Fibroblast of peridontal ligament (primary cell): ENCODE measurements around the gene CNOT1.
A peak's percentile ranks its signal among the peaks of the same experiment; 100 is the strongest.
"Not testable (repeated sequence)": the region's sequence is repeated elsewhere in the genome, so short reads cannot be mapped to it uniquely, and the experiment has no call there.

Experiments
- DNase-seq: peaks from one replicate; pipeline ENCODE4 v3.0.0-alpha.2; 2010; ENCODE audit errors: extremely low read depth

Gene CNOT1

DNA sequence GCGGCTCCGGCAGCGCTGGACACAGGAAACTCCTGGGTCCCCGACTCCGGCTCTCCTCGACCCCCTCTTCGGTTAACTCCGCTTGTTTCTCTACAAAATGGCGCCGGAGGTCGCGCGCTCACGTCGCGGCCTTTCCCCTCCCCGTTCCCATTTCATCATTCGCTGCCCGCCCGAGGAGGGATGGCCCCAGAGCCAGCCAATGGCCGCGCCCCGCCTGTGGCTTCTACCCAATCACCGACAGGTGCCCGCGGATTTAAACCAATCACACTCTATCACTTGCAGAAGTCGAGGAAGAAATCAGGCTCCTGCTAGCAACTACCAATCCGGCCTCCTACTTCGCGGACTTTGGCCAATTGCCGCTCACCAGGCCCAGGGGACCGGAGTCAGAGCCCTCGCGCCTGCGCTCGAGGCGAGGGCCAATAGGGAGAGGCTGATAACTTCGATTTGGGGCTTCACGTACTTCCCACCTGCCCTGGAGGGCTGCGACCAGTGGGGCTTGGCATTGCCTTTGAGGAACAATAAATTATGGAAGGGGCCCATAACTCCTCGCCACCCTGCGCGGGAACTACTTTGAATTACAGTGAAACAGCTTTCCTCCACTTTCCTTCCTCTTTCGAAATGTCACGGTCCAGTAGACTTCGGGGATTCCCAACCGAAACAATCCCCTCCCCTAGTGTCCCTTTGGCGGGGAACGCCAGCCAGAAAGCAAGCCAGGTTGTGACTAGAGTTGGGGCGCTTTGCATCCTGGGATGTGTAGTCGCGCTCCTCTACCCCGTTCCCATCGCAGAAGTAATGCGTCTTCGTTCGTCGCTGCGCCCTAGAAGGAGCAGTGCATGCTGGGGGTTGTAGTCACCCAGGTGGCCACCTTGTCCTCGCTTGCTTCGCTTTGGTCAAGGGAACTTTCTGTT is at the start of gene CNOT1:
Gene CNOT1 (minus strand): TSS at position 94 of the 908 bp plus-strand sequence. CDS start 30,489 bp downstream, outside the sequence.
- peak; percentile 99 for DNase-seq

DNA sequence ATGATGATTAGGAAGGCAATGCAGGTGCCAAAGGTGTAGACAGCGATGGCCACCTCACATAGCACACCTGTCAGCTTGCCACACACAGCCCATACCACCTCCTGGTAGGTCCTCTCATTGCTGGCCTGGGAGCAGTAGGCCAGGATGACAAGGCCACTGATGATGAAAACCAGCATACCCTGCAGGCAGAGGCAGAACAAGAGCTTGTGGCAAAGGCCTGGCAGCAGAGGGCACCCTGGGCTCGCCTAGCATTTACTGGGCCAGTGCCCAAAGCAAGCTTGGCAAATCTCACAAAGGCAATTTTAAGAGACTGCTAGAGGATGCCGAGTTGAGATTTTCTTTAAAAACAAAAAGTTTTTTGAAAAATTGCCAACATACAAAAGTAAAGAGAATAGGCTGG is 49.1 kb upstream of the CNOT1 start:
- peak; percentile 65 for DNase-seq

DNA sequence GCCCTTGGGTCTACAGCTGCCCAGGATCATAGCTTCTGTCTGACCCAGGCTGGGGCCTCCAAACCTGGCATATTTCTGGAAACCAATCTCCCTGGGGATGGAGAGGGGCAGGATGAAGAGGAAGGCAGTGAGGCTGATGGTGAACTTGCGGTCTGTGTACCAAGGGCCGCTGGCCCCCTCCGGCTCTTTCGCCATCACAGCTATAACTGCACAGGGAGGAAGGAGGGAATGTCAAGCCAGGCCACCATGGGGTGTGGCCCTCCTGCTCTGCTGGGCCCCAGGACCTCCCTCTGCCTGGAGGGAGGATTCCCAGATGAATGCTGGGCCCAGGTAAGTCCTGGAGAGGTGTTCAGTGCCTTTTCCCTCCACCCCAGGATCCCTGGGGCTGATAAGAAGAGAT is 48.6 kb upstream of the CNOT1 start:
- no peak for DNase-seq

DNA sequence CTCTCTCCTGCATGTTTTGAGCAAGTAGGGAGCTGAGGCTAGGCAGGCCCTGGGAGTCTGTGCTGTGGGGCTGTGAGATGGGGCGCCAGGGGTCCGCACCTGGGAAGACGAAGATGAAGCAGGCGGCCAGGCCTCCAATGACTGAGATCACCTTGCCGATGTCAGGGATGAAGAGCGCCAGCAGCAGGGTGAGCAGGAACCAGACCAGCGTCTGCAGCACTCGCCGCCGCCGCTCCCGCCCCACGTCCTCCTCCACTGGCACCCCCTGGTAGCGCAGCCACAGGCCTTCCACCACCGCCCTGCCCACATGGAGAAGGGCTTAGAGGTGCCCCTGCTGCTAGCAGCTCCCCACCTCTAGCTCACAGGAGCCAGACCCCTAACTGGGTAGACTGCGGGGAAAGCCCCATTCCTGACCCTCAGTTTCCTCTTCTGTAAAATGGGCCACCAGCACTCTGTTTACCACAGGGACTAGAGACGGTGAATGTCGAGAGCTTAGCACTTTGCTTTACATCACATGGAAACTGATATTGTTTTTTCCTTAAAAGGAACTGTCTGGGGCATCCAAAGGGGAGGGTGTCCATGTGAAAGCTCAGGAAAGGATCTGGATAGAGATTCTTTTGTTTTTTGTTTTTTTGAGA is 41.4 kb upstream of the CNOT1 start:
- no peak for DNase-seq

DNA sequence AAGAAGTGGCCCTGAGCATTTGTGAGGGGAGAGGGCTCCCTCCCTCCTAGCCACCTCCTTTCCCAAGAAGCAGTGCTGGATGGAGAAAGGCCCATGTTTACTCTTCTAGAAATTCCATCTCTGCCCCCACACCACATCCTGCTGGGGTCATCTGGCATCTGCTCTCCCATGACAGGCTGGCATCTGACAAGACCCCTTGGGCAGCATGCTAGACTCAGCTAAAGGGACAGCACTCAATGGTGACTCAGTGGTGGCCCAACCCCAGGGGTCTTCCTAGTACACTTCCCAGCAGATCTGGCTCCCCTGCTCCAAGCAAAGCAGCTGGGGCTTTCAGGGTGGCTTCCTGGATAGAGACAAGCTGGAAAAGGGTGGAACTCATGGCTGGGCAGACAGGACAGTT is 40.6 kb upstream of the CNOT1 start:
- no peak for DNase-seq

DNA sequence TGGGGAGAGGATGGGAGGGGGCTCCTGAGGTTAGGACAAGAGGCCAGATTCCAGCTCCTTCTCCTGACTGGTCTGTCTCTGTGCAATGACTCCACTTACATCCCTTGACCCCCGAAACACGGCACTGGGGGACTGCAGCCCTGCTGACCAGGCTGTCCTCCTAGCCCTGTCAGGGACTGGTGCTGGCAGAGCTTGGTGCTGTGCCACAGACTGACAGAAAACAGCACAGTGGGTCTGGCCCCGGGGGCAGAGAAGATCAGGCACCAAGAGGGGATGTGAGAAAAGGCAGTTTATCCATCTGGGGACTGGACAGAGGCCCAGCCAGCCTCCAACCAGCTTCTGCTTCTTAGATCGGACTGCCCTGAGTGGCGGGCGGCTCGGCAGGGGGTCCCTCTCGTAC is 35.6 kb upstream of the CNOT1 start:
- DNase-seq = no peak

DNA sequence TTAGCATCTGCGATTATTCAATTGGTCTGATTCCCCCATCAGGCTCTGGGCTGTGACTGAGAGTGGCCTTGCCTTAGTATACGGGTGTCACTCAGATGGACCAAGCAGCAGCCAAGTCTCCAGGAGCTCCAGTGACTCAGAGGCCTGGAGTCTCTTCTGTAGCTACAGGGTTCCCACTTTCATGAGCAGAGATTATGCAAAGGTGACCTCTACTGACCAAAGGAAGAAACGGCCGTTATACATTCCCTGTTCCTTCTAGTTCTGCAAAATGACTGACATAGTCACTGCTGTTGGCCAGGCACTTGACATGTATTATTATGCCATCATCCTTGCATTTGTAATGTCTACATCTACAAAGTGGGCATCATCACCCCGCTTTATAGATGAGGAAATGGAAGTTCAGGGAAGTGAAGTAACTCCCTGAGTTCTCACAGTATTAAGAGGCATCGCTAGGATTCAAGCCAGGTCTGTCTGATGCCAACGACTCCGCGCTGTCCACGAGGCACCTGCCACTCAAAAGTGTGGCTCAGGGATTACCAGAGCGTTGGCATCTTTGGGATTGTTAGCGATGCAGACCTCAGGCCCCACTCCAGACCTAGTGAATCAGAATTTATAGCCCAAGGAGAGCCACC is 31.7 kb upstream of the CNOT1 start:
- DNase-seq = peak; percentile 89

DNA sequence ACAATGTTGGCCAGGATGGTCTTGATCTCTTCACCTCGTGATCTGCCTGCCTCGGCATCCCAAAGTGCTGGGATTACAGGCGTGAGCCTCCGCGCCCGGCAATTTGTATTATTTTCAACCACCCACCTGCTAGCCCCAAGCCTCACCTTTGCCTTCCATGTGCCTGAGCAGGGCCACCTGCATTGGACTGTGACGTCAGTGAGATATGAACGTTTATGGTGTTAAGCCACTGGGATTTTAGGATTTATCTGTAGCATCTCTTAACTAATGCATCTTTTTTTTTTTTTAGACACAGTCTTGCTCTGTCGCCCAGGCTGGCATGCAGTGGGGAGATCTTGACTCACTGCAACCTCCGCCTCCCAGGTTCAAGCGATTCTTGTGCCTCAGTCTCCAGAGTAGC is 30.3 kb upstream of the CNOT1 start:
- not testable (repeated sequence) for DNase-seq

DNA sequence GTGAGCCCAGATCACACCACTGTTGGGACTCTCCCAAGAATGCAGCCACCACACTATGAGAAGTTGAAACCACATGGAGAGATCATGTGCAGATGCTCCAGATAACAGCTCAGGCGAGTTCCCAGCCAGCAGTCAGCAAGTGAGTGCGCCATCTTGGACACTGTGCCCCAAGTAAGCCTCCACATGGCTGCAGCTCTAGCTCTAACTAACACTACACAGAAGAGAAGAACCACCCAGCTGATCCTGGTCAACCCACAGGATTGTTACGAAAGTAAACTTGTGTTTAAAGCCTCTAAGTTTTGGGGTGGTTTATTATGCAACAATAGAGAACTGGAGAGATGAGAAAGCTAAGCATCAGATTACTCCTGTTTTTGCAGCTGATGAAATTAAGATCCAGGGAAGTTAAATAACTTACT is 29.2 kb upstream of the CNOT1 start:
- DNase-seq = peak; percentile 73

DNA sequence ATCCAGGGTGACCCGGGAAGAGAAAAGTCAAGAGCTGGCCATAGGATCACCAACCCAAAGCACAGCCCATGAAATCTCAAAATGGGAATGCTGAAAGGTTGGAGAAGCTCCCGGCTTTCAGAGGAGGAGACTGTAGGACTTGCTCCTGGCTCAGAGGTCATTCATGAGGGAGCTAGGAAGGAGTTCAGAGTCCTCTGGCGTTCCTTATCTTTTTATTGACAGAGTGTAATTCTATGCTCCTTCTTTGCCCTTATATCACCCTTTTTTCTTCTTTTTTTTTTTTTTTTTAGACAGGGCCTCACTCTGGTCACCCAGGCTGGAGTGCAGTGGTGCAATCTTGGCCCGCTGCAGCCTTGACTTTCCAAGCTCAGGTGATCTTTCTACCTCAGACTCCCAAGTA is 27.3 kb upstream of the CNOT1 start:
- no peak for DNase-seq

DNA sequence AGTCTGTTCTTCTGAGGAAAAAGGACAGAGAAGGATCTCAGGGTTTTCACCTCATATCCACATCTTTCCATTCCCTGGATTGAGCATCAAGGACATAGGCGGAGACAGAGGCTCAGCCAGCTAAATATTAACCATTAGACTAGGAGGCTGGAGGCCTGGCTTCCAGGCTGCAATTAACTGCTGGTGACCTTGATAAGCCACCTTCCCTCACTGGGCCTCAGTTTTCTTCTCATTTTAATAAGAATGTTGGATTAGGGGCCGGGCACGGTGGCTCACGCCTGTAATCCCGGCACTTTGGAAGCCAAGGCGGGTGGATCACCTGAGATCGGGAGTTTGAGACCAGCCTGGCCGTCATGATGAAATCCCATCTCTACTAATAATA is 25.6 kb upstream of the CNOT1 start:
- no peak for DNase-seq

DNA sequence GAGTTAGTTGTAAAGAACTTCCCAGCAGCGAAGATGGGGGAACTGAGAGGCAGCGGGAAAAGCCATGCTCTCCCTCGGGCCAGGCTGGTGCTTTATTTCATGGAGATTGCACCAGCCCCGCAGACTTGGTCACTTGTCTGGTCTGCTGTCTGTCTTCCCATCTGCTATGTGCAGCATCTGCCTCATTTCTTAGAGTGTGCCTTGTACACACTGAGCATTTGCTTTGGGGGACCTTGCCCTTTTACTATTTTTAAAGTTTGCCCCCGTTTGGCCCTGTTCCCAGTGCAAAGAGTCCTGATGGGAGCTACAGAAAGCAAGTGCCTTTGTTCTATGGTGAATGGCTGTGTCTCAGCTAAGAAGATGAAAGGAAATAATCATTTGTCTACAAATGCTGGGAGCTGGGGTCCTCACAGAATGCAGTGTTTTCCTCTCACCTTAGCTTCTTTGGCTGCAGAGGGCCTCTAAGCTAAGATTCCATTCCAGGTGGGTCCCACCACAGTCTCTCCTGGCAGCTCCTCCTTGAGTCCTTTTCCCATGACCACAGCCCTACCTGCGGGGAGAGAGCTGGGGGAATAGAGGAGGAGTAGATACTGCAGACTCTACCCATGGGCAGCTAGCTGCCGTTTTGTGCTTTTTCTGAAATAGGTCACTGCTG is 25.1 kb upstream of the CNOT1 start:
- DNase-seq = no peak

DNA sequence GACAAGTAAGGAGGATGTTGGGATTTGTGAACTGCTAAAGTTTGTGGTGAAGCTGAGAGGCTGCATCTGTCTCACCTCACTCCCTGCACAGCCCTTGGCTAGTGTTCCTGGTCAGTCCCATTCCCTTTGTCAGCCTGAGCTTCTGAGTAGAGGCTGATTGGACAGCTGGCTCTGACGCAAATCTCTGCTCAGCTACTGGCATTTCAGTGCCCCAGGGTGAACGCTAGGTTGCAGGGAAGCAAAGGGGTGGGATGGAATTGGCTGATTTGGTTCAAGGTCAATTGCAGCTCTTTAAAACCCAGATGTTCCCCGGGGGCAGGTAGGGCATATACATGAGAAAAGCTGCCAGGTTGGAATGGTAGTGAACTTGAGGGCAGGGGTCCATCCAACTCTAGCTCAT is 23.1 kb upstream of the CNOT1 start:
- no peak for DNase-seq

DNA sequence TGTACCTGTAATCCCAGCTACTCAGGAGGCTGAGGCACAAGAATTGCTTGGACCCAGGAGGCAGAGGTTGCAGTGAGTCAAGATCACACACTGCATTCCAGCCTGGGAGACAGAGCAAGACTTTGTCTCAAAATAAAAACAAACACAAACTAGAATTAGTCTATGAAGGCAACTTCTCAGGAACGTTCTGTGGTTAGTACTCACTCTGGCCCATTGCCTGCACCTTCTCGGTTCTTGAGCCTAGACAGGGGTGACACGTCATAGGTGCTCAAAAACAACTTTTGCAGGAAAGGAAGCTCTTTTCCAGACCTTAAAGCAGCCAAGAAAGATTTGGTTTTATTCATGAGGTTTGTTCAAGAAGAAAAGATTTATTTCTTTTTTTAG is 22.3 kb upstream of the CNOT1 start:
- DNase-seq = peak; percentile 38

DNA sequence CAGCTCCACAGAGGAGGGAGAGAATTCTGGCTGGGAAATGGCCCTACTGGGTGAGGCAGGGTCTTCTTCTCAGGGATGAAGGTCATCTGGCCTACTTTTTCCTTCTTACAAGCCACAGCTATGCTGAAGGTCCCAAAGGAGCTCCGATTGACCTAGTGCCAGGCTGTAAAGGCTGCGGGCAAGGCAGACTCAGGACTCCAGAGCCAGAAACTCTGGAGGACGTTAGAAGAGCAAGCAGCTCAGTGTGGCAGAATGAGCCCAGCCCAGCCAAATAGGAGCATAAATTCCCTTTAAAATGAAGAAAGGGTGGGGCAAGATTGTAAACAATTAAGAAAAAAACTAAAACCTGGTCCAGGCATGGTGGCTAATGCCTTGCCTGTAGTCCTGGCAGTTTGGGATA is 20.1 kb upstream of the CNOT1 start:
- peak; percentile 33 for DNase-seq

DNA sequence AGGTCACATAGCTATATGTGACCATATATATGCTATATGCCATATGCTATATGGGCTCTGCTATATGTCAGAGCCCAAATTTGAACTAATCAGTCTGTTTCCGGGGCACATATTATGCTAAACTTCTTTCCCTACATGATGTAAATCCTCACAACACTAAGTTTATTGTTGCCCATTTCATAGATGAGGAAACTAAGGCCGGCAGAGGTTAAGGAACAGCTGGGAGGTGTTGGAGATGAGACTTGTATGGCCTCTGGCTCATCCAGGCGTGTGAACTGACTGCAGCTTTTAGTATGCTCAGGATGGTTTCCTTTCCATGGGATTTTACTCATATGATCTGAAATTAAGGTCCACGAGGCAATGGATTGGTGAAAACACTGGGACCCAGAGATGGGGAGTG is 17.5 kb upstream of the CNOT1 start:
- no peak for DNase-seq

DNA sequence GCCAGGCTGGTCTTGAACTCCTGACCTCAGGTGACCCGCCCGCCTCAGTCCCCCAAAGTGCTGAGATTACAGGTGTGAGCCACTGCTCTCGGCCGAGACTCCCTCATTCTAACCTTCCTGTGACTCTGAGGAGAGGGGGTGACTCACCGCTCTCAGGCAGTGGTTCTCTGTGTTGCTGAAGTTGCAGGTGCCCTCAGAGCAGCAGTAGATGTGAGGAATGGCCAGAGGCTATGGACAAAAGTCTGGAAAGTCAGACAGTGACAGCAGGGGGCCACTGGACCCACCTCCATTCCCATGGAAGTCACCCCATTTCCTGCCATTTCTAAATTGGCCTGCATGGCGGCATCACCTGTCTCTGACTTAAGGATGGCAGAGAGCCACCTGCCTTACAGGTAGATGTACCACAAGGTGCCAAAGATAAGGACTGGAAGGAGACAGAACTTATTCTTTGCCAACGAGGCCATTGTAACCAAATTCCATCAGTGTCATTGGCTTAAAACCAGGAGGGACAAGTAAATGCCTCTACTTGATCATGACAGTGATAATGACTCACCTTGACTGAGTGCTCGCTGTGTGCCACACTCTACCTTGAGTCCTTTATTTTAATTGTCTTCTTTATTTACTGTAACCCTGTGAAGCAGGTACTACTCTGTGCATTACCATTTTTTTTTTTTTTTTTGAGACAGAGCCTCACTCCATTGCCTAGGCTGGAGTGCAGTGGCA is 15.3 kb upstream of the CNOT1 start:
- no peak for DNase-seq

DNA sequence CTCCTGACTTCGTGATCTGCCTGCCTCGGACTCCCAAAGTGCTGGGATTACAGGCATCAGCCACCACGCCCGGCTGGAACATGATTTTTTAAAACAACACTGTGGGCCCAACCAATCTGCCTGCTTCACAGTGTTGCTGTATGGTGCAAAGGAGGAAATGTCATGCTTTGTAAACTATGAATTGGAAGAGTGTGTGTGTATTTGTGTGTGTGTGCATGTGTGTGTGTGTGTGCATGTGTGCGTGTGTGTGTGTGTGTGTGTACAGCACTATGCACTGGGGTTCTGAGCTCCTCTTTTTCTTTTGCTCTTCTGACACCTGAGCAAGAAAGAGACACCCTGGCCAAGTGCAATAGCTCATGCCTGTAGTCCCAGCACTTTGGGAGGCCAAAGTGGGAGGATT is 14.5 kb upstream of the CNOT1 start:
- DNase-seq = no peak

DNA sequence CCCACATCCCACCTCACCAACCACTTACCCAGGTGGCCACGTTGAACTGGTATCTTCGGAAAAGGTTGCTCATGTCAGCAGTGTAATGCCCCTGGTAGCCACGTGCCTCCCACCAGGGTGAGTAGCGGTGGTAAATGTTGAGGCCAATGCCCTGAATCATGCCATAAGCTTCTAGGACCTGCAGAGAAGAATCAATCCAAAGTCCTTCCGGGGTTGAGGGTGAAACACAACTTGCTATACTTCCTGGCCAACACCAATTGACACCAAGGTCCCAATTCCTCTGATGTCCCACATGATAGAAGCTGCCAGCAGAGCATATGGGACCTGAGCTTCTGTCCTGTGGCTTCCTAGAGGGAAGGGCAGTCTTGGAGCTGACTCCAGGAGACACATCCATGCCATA is 11.3 kb upstream of the CNOT1 start:
- no peak for DNase-seq

DNA sequence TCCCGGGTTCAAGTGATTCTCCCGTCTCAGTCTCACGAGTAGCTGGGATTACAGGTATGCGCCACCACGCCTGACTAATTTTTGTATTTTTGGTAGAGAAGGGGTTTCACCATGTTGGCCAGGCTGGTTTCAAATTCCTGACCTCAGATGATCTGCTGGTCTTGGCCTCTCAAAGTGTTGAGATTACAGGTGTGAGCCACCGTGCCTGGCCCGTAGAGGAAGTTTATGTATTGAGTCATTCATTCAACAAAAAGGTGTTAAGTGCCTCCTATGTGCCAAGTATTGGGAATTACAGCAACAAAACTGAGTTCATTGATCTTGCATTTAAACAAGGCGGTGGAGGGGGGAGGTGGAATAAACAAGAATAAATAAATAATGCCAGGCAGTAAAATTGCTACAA is 10.2 kb upstream of the CNOT1 start:
- no peak for DNase-seq

DNA sequence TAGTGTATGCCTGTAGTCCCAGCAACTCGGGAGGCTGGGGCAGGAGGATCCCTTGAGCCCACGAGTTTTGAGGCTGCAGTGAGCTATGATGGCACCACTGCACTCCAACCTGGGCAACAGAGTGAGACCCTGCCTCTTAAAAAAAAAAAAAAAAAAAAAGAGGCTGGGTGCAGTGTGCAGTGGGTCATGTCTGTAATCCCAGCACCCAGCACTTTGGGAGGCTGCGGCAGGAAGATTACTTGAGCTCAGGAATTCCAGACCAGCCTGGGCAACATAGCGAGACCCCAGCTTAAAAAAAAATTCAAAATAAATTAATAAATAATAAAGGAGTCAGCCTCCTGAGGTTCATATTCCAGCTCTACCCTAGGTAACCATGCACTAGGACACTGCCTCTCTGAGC is 9.6 kb upstream of the CNOT1 start:
- DNase-seq = no peak
